Uterus (tissue), 2 donors: ENCODE results near the gene PRKAR1B.

ENCODE experiments used
- CTCF ChIP-seq, 4 experiments: fragments of 200-600 bp in 2 of 4; fragments of 450-650 bp in 2 of 4; sonication (generic) in 2 of 4; IDR thresholded peaks; one replicate each; pipeline ENCODE4 v1.5.1; 2016 to 2019; ENCODE audit warnings: antibody characterized with exemption in 4 of 4, mild to moderate bottlenecking in 2 of 4, moderate library complexity in 1 of 4
- POLR2A ChIP-seq, 2 donors: fragments of 450-650 bp; IDR thresholded peaks; one replicate each; pipeline ENCODE4 v1.6.1; 2016; ENCODE audit warnings: antibody characterized with exemption in 2 of 2, mild to moderate bottlenecking in 1 of 2, moderate library complexity in 1 of 2

GRCh38 chr7:772392-772791, 45.3 kb upstream of the PRKAR1B start:
- TF ChIP-seq CTCF (IDR thresholded peaks at IDR 0.05) (no peak), POLR2A (IDR thresholded peaks at IDR 0.05) (no peak)
